Mammary epithelial cell (primary cell): Measurements from ENCODE around the gene GOLGA8O.
"Not testable (repeated sequence)": the region's sequence is repeated elsewhere in the genome, so short reads cannot be mapped to it uniquely, and the experiment has no call there.

Source experiments
- CTCF ChIP-seq, 2 donors: IDR thresholded peaks in 1 of 2; conservative IDR thresholded peaks in 1 of 2; 2 replicates each; pipeline ENCODE4 v1.5.1; 2011 to 2012; ENCODE audit warnings: inconsistent platforms in 2 of 2, low read length in 2 of 2, mild to moderate bottlenecking in 2 of 2, control low read depth in 1 of 2, low read depth in 1 of 2; ENCODE audit not compliant: insufficient read depth in 1 of 2; ENCODE audit errors: extremely low read depth in 1 of 2
- EZH2 ChIP-seq: IDR thresholded peaks from 2 replicates; pipeline ENCODE4 v1.6.1; 2012; ENCODE audit warnings: low read length, inconsistent platforms, borderline replicate concordance

DNA sequence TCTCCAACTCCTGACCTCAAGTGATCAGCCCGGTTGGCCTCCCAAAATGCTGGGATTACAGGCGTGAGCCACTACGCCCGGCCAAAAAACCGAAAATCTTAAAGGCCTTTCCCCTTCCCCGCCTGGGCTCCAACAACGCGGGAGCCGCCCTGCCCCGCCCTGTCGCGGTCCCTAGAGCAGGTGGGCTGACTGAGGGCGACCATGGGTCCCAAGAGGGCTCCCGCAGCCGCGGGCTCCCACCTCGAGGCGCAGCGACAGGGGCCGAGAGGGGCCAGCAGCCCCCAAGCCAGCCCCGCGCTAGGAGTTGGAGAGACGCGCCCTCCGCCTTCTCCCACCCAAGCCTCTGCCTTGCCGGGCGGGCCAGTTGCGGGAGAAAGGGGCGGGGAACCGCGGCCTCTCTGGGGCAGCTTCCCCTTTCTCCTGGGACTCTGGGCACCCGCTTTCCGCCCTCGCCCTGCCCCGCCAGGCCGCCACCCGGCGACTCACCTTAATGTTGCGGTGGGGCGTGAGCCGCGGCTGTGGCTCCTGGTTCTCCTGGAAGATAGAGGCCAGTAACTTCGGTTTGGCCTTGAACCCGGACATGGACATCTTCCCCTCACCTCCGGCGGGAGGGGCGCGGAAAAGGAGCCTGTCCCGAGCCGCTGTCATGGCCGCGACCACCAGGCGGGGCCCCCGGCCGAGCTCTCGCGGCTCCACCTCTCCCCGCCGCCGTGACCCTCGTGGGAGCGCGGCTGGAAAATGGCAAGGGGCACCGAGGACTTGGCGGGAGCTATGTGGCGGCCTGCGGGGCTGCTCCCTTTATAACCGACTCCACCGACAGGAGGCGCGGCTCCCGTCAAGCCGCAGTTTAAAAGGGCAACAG, 21.1 kb downstream of the GOLGA8O start:
- TF ChIP-seq CTCF (conservative IDR thresholded peaks at IDR 0.05 in 1 of 2, IDR thresholded peaks at IDR 0.05 in 1 of 2; ENCODE audit: extremely low read depth in 1 of 2, insufficient read depth in 1 of 2, low read depth in 1 of 2, low read length in 2 of 2); EZH2: not testable (repeated sequence)
